ENCODE results near the gene COL1A1.

- TF ChIP-seq CREB5 (CRISPR knock-in tag; IDR thresholded peaks at IDR 0.05; ENCODE audit: low read depth) (no peak), ZFP30 (CRISPR knock-in tag; IDR thresholded peaks at IDR 0.05) (no peak), ISL1 (CRISPR knock-in tag; IDR thresholded peaks at IDR 0.05) (no peak), RARB (CRISPR knock-in tag; IDR thresholded peaks at IDR 0.05) (no peak), ZNF8 (CRISPR knock-in tag; IDR thresholded peaks at IDR 0.05) (no peak), TOX (CRISPR knock-in tag; IDR thresholded peaks at IDR 0.05; ENCODE audit: borderline replicate concordance) (no peak), ZNF70 (CRISPR knock-in tag; IDR thresholded peaks at IDR 0.05) (no peak), ZNF565 (CRISPR knock-in tag; conservative IDR thresholded peaks at IDR 0.05; ENCODE audit: low read depth) (no peak), ARNTL (CRISPR knock-in tag; IDR thresholded peaks at IDR 0.05; ENCODE audit: borderline replicate concordance, low read depth) (no peak)
- TF ChIP-seq, protein P1, sequence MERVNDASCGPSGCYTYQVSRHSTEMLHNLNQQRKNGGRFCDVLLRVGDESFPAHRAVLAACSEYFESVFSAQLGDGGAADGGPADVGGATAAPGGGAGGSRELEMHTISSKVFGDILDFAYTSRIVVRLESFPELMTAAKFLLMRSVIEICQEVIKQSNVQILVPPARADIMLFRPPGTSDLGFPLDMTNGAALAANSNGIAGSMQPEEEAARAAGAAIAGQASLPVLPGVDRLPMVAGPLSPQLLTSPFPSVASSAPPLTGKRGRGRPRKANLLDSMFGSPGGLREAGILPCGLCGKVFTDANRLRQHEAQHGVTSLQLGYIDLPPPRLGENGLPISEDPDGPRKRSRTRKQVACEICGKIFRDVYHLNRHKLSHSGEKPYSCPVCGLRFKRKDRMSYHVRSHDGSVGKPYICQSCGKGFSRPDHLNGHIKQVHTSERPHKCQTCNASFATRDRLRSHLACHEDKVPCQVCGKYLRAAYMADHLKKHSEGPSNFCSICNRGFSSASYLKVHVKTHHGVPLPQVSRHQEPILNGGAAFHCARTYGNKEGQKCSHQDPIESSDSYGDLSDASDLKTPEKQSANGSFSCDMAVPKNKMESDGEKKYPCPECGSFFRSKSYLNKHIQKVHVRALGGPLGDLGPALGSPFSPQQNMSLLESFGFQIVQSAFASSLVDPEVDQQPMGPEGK (CRISPR knock-in tag; IDR thresholded peaks at IDR 0.05; ENCODE audit: borderline replicate concordance), result no peak
These were observed 43.5 kb downstream of the COL1A1 start for GRCh38 chr17:50157891-50158290.

All from SK-N-SH treated with all-trans-retinoic acid at 6 μM for 48 hours (cell line).